Suppressor macrophage (primary cell): ENCODE results near the gene KRT35.

Source experiments
- DNase-seq, 4 experiments: peaks; one replicate each; pipeline ENCODE4 v3.0.0-alpha.2; 2020 to 2022
- total RNA-seq, 17 experiments: gene quantifications; one replicate each; lab custom pipeline; 2026; ENCODE audit warnings: mixed read lengths in 6 of 17, inconsistent platforms in 3 of 17; lab: John Stamatoyannopoulos, UW

KRT35 gene
- 0 to 0.55 (median 0) reads per million in 17 experiments for total RNA-seq

- no peak for DNase-seq
Observed at GRCh38 chr17:41481036-41481435, at the start of gene KRT35. KRT35 (minus strand) TSS chr17:41481151; CDS start chr17:41481097, 54 bp downstream.

- no peak for DNase-seq
Observed at GRCh38 chr17:41530062-41531048, 49.4 kb upstream of the KRT35 start.

GRCh38 chr17:41529491-41529915, 48.6 kb upstream of the KRT35 start:
- DNase-seq: peak in 2 of 4 experiments; percentile 27 to 35

- no peak for DNase-seq
Observed at GRCh38 chr17:41528959-41529353, 48.0 kb upstream of the KRT35 start.

- DNase-seq: no peak
Observed at GRCh38 chr17:41527063-41528023, 46.4 kb upstream of the KRT35 start.

- no peak for DNase-seq
Observed at GRCh38 chr17:41524261-41524660, 43.3 kb upstream of the KRT35 start.

GRCh38 chr17:41523787-41524186, 42.8 kb upstream of the KRT35 start:
- no peak for DNase-seq

GRCh38 chr17:41523225-41523593, 42.3 kb upstream of the KRT35 start:
- DNase-seq: no peak

GRCh38 chr17:41522301-41523224, 41.6 kb upstream of the KRT35 start:
- DNase-seq: no peak

GRCh38 chr17:41521574-41522261, 40.8 kb upstream of the KRT35 start:
- peak in 3 of 4 experiments; percentile 44 to 56 (median 45) for DNase-seq

GRCh38 chr17:41520821-41521521, 40.0 kb upstream of the KRT35 start:
- no peak for DNase-seq

GRCh38 chr17:41519501-41520224, 38.7 kb upstream of the KRT35 start:
- no peak for DNase-seq

GRCh38 chr17:41518789-41519449, 38.0 kb upstream of the KRT35 start, which contains the start of gene KRT15:
KRT15 (minus strand) TSS chr17:41518890; CDS start chr17:41518827, 63 bp downstream.
- no peak for DNase-seq

GRCh38 chr17:41518031-41518430, 37.1 kb upstream of the KRT35 start:
- DNase-seq: no peak

- no peak for DNase-seq
Observed at GRCh38 chr17:41516830-41517283, 35.9 kb upstream of the KRT35 start.

GRCh38 chr17:41516147-41516829, 35.3 kb upstream of the KRT35 start:
- DNase-seq: no peak

GRCh38 chr17:41513168-41513547, 32.2 kb upstream of the KRT35 start:
- DNase-seq: no peak

GRCh38 chr17:41512546-41513167, 31.7 kb upstream of the KRT35 start:
- peak; percentile 49 to 69 (median 61) for DNase-seq
